Activated CD4-positive, alpha-beta T cell treated with anti-CD3 and anti-CD28 coated beads for 24 hours (primary cell): Measurements from ENCODE around the gene CDCA4.
"Not testable (repeated sequence)": the region's sequence is repeated elsewhere in the genome, so short reads cannot be mapped to it uniquely, and the experiment has no call there.

ENCODE experiments used
- DNase-seq, 2 donors: peaks; one replicate each; pipeline ENCODE4 v3.0.0-alpha.2; 2020; ENCODE audit warnings: low read depth in 2 of 2

Gene CDCA4

DNA sequence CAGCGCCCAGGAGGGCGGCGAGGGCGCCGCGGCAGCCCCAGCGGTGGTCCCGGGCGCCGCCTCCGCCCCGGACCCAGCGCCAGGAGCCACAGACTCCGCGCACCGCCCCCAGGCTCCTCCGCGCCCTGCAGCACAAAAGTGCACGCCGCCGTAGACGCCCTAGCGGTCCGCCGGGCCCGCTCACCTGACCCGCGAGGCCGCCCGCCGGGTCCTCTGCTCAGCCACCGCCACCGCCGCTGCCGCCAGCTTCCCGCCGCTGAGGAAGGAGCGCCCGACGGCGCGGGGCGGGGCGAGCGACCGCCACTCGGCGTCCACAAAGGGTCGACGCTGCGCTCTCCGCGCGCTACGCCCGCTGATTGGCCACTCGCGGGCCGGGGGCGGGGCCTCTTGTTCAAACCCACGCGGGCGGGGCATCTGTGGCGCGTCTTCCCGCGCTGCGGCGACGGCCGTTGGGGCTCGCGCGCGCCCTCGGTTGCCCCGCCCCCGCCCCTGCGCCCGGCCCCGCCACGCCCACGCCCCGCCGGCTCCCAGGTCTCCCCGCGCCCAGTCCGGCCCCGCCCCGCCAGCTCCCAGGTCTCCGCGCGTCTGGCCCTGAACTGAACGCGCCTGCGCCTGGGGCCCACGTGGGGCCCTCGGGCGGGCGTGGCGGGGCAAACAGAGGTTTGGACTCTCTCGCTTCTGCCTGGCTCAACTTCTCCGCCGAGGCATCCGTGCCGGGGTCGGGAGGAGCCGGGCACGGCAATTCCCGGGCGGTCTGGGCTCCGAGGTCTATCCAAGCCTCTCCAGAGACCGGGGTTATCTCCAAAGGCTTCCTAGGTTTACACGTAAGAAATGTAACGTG is at the start of gene CDCA4:
CDCA4 (minus strand) TSS at position 269 of the 841 bp plus-strand sequence. CDS start 9,154 bp downstream, outside the sequence.
- DNase-seq: peak; percentile 96 to 98

- no peak for DNase-seq
These were observed 49.2 kb upstream of the CDCA4 start for GRCh38 chr14:105069871-105070759.

GRCh38 chr14:105069522-105069870 is 48.6 kb upstream of the CDCA4 start:
- no peak for DNase-seq

GRCh38 chr14:105068818-105069217 is 47.9 kb upstream of the CDCA4 start:
- DNase-seq: no peak

GRCh38 chr14:105067969-105068301 is 47.1 kb upstream of the CDCA4 start:
- DNase-seq: no peak

DNA sequence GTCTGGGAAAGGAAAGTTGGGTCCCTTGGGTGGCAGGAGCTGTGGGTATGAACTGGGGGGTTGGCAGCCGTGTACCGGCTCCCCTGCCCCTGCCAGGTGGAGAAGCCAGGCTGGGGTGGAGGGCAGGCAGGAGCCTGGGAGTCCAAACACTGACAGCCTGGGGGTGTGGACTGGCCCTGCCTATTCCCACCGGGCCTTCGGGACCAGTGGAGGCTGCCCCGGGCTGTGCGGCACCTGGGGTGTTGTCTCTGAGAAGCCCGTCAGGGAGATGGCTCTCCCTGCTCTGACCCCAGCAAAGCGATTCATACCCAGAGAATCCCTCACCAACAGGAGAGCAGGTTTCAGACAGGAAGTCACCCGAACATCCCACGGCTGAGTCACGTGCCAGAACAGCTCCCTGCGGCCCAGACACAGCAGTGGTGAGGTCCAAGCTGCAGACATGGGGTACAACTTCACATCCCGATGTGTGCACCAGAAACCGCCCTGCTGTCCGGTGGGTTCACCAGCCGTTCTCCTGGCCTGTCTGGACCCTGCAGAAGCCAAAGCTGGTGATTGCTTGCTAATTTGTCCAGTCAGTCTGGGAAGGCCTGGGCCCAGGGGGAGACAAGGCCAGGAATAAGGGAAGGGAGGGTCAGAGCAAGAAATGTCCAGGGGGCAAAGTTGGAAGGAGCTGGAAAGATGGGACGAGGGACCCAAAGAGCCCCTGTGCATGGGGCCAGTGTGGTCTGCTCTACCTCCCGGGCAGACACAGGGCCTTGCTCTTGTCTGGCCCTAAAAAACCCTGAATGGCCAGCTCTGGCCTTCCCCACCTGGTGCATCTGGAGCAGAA is 46.5 kb upstream of the CDCA4 start:
- no peak for DNase-seq

DNA sequence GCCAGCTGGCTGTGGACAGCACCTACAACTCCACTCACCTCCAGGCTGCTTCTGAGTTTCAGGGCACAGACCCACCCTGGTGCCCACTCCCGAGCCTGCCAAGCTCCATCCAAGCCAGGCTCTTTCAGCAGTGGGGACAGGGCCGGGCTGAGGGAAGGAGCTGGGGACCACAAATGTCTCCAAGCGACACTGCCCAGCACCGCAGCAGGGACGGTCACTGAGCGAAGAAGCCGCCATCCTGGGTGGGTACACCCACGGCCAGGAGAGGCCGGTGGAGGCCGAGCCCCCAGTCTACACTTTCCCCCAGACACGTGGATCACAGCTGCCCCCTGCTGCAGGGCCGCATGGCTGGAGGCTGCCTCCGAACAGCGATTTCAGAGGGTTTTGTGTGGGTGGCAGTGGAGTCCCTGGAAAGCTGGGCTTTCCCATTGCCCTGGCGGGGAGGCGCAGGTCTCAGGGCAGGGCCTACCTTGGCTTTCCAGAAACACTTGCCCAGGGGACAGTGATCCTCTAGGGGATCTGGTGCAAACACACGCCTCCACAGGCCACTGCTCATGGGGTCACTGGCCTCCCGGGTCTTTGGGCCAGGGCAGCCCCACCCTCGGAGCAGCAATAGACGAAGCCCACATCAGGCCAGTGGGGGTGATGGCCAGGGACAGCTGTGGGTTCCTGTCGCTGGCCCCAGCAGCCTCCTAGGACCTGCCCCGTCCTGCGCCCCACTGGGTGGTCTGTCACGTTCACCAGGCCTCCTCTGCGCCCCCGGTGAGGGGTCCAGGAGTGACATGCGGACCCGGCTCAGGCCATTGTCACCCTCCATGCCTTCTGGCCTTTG is 45.6 kb upstream of the CDCA4 start:
- DNase-seq: no peak

DNA sequence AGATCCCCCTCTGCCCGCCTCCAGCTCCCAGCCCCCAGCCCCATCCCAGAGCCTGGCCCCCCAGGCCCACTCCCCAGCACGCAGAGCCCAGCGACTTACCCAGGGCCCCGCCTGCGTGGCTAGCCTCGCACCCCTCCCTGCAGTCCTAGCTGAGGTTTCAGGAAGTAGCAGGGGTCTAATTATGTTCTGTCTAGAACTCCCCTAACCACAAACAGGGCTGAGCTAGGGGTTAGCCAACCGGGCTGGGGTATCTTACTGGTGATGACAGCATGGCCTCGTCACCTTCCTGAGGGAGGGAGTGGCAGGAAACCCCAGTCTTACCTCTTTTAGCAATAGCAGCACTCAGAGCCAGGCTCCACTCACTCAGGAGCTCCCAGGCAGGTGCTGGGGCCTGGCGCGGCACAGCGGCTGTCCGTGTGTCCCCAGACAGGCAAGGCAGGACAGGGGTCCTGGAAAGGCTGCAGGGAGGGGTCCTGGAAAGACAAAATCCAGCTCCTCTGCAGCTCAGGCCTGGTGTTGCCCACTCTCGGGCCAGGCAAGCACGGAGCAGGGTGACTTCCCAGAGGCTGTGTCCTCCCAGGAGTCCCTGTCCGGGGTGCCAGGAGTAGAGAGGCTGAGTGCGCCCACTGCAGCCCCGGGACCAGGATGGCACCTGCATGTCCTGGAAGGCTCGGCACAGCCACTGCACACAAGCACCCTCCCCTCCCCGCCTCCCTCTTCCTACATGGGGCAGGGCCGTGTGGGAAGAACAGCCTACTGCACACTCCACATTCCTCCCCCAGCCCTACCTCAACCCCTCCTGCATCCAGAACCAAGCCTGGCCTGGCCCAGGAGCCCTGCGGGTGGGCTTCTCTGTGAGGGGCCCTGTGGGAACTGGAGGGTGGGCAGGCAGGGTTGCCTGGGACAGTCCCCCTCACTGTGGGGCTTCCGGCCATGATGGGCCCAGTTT is 44.7 kb upstream of the CDCA4 start, which contains the start of gene GPR132:
GPR132 (minus strand) TSS at position 151 of the 949 bp plus-strand sequence. CDS start 10,010 bp downstream, outside the sequence.
- peak; percentile 68 to 77 for DNase-seq

DNA sequence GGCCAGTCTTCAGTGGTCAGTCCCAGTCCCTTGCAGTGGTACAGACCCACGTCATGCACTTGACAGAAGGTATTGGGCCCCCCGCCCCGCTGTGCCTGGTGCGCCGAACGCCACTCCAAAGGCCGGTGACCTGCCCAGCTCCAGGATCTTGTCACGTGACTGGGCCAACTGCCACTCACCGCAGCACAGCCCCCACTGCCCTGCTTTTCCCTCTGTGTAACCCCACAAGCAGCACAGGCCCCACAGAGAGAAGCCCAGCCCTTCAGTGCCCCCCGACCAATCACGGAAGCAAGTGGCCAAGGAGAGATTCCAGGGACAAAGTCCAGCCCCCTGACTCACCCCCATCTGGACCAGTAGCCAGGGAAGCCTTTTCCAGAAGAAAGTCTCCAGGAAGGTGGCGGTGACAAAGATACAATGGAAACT is 43.8 kb upstream of the CDCA4 start:
- DNase-seq: no peak

DNA sequence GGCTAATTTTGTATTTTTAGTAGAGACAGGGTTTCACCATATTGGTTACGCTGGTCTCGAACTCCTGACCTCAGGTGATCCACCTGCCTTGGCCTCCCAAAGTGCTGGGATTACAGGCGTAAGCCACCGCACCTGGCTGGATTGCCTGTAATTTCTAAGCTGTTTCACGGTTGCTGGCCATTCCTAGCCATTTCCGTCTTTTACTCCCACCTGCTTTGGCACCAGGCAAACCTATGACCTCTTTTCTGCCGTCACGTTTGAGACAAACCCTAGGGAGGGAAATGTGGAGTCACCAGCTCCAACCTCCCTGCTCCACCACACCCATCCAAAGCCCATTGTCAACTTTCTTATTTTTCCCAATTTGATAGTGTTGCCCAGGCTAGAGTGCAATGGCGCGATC is 43.1 kb upstream of the CDCA4 start:
- no peak for DNase-seq

- not testable (repeated sequence) for DNase-seq
These were observed 42.6 kb upstream of the CDCA4 start for GRCh38 chr14:105063506-105063905.

DNA sequence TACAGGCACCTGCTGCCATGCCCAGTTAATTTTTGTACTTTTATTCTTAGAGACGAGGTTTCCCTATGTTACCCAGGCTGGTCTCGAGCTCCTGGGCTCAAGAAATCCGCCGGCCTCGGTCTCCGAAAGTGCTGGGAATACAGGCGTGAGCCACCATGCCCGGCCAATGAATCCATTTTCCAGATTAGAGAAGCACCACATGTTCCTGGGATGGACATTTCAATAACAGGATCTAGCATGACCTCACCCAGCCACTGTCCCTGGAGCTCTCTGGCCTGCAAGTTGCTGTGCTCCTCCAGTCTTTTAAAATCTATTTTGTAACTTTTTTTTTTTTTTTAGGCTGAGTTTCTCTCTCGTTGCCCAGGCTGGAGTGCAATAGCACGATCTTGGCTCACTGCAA is 42.2 kb upstream of the CDCA4 start:
- no peak for DNase-seq

GRCh38 chr14:105062048-105062433 is 41.2 kb upstream of the CDCA4 start:
- DNase-seq: no peak

DNA sequence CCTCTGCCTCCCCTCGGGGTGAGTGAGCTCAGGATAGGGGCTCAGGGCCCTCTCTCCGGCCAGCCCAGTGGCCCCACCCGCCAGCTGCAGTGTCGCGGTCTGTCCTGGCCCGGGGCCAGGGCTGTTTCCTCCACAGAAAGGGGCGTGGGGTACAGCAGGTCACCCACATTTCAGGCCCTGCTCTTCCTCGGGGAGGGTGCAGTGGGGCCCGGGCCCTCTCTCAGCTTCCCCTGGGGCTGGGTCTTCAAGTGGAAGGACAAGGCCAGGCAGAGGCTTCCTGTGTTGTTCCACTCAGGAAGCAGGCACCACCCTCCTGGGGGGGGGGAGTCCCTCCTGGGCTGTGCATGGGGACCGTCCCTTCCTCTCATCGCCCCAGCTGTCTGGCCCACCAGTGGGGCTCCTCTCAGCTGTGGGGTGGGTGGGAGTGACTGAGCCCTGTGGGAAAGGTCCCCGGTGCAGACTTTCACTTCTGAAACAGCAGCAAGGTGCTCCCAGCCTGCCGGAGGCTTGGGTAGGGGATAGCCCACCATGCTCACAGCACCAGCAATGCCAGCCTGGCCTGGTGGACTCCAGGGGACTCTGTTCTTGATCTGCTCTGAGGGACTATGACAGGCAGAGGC is 40.7 kb upstream of the CDCA4 start:
- DNase-seq: peak in 1 of 2 donors; percentile 59

- no peak for DNase-seq
These were observed 40.0 kb upstream of the CDCA4 start for GRCh38 chr14:105060751-105061427.

DNA sequence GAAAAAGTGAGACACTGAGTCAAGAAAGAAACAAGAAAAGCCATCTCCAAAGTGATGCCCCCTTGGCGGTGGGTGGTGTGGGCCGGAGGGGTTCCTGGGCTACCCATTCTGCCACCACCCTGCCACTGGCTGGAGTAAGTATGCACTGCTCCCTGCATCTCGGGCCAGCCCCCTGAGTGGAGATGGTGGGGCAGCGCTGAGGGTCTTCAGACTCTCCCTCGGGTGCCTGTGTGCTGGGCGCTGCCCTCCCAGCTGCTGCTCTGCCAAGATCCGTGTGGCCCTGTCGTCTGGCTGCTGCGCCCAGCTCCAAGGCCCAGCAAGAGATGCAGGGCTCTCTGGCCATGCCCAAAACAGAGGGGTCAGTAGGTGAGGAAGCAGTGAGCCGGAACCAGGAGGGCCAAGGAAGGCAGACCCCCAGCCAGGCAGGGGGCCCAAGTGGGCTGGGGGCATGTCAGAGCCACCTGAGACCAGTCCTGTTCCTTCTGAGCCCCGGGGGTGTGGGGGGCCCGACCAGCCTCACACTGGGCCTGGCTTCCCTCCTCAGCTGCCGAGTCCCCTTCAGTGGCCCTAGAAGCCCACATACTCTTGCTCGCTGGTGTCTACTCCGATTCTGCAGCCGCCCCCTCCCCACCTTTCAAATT is 39.2 kb upstream of the CDCA4 start:
- DNase-seq: no peak

- DNase-seq: peak in 1 of 2 donors; percentile 43
These were observed 38.4 kb upstream of the CDCA4 start for GRCh38 chr14:105059035-105059924.
